ENCODE measurements around the gene SOD3. TPM values are rescaled to one million over a fixed set of nuclear protein-coding genes. Genes with fewer than 3 reads are reported as not detected.

SOD3 gene
- total and polyA plus RNA-seq, 2 of the 13 experiments (the other 11 are each of a cell fraction or from before 2014, with no cell fraction given) = 0.04 TPM; not detected in 1

DNA sequence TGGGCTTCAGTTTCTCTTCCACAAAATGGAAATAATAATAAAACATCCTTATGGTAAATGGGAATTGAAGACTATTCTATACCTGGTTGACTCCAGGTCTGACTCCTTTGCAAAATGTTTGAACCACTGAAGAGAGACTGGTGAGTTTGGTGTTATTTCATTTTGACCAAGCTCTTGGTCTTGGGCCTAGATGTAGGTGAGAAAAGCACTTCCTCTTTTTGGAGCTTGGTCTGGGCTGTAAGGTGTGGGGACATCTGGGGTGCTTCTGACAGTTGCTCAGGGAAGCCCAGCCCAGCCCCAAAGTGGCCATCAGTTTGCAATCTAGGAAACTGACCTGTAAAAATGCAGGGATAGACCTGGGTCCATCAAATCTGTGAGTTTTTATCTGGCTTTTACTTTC lies 26.8 kb upstream of the SOD3 start:
- H3K79me2 ChIP-seq (ENCODE audit: insufficient read depth, low read length) = no peaks in the 10 kb centered on the region
- H3K9me3 ChIP-seq (ENCODE audit: low read length) = no peaks in the 10 kb centered on the region
- no peak overlapping the region for H2AFZ ChIP-seq (ENCODE audit: low read length)
- no peaks in the 10 kb centered on the region for H3K4me1 ChIP-seq (ENCODE audit: insufficient read depth, low read length)
- intact Hi-C loops (cut with micrococcal nuclease; ENCODE audit: unreplicated experiment) = no loop called here
- ChIA-PET POLR2A (no interaction called here), CTCF (ENCODE audit: low intra/inter-chr PET ratio, low total read pairs) (no interaction called here)
- no TSS peak for BruUV-seq (replicated peaks)
- H3K36me3 ChIP-seq (replicated peaks in 1 of 2; ENCODE audit: control insufficient read depth in 1 of 2, insufficient read depth in 2 of 2, low read length in 2 of 2) = no peaks in the 10 kb centered on the region
- TF ChIP-seq, protein P1, sequence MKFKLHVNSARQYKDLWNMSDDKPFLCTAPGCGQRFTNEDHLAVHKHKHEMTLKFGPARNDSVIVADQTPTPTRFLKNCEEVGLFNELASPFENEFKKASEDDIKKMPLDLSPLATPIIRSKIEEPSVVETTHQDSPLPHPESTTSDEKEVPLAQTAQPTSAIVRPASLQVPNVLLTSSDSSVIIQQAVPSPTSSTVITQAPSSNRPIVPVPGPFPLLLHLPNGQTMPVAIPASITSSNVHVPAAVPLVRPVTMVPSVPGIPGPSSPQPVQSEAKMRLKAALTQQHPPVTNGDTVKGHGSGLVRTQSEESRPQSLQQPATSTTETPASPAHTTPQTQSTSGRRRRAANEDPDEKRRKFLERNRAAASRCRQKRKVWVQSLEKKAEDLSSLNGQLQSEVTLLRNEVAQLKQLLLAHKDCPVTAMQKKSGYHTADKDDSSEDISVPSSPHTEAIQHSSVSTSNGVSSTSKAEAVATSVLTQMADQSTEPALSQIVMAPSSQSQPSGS (CRISPR knock-in tag; IDR thresholded peaks at IDR 0.05) = no peak
- TF ChIP-seq DR1 (CRISPR knock-in tag; IDR thresholded peaks at IDR 0.05) = no peak
- TF ChIP-seq ZSCAN30 (CRISPR knock-in tag; IDR thresholded peaks at IDR 0.05) = no peak
- TF ChIP-seq, protein P2, sequence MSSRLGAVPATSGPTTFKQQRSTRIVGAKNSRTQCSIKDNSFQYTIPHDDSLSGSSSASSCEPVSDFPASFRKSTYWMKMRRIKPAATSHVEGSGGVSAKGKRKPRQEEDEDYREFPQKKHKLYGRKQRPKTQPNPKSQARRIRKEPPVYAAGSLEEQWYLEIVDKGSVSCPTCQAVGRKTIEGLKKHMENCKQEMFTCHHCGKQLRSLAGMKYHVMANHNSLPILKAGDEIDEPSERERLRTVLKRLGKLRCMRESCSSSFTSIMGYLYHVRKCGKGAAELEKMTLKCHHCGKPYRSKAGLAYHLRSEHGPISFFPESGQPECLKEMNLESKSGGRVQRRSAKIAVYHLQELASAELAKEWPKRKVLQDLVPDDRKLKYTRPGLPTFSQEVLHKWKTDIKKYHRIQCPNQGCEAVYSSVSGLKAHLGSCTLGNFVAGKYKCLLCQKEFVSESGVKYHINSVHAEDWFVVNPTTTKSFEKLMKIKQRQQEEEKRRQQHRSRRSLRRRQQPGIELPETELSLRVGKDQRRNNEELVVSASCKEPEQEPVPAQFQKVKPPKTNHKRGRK (CRISPR knock-in tag; IDR thresholded peaks at IDR 0.05) = no peak
- no peak for TF ChIP-seq ZSCAN20 (CRISPR knock-in tag; IDR thresholded peaks at IDR 0.05; ENCODE audit: borderline replicate concordance)
- TF ChIP-seq ZNF20 (CRISPR knock-in tag; IDR thresholded peaks at IDR 0.05) = no peak
- no peak for TF ChIP-seq ZNF101 (CRISPR knock-in tag; IDR thresholded peaks at IDR 0.05; ENCODE audit: borderline replicate concordance, low read depth)
- no peak for TF ChIP-seq ZNF879 (CRISPR knock-in tag; IDR thresholded peaks at IDR 0.05)
- no peak for TF ChIP-seq ZNF660 (CRISPR knock-in tag; IDR thresholded peaks at IDR 0.05; ENCODE audit: borderline replicate concordance, low read depth)
- no peak for TF ChIP-seq ETV6 (CRISPR knock-in tag; conservative IDR thresholded peaks at IDR 0.05)
- no peak for TF ChIP-seq NFATC3 (CRISPR knock-in tag; IDR thresholded peaks at IDR 0.05)
- no peak for TF ChIP-seq CERS6 (CRISPR knock-in tag; IDR thresholded peaks at IDR 0.05)
- TF ChIP-seq ZNF460 (CRISPR knock-in tag; IDR thresholded peaks at IDR 0.05; ENCODE audit: borderline replicate concordance) = no peak
- H4K20me1 ChIP-seq (ENCODE audit: insufficient read depth, low read length) = no peaks in the 10 kb centered on the region
- ATAC-seq (no peak), FAIRE-seq (no peak), DNase-seq (ENCODE audit: low spot score) (no peak)
- H3K4me2 ChIP-seq (ENCODE audit: low read depth, low read length) = no peak overlapping the region
- H3K27ac ChIP-seq (ENCODE audit: extremely low read length, insufficient read depth, low read length) = no peak overlapping the region
- in situ Hi-C loops (cut with HindIII; ENCODE audit: extremely low pct_ligation_motif_present, low pct_unique_long_range_greater_than_20kb) = no loop called here
- no peak overlapping the region for H3K4me3 ChIP-seq (replicated peaks in 1 of 3; ENCODE audit: insufficient read depth in 1 of 3, low read depth in 2 of 3, low read length in 3 of 3)
- no peak overlapping the region for H3K9ac ChIP-seq (ENCODE audit: insufficient read depth, low read depth, low read length)
- no peaks in the 10 kb centered on the region; a peak in 1 of 5 replicates for H3K27me3 ChIP-seq (ENCODE audit: control insufficient read depth in 1 of 2, insufficient read depth in 2 of 2, low read length in 2 of 2)
